B cell (primary cell): ENCODE results near the gene ABCC10. TPM values are rescaled to one million over a fixed set of nuclear protein-coding genes. Genes with fewer than 3 reads are reported as not detected.
"Not testable (repeated sequence)": the region's sequence is repeated elsewhere in the genome, so short reads cannot be mapped to it uniquely, and the experiment has no call there.

Experiments
- ATAC-seq: fragments of 200-7000 bp; cut with Tn5 transposase; one replicate; pipeline ENCODE4 v1.10.0; 2021; ENCODE audit warnings: low read depth, mild to moderate bottlenecking, moderate number of reproducible peaks, moderate library complexity
- CTCF ChIA-PET: fragments of 350-600 bp; sonication (Branson Sonifier 250); formaldehyde crosslinking; loops from one replicate; lab custom pipeline; 2021; ENCODE audit warnings: antibody characterized with exemption, inconsistent platforms; lab: Charles Lee
- POLR2A ChIA-PET: fragments of 350-600 bp; sonication (Branson Sonifier 250); formaldehyde crosslinking; loops from one replicate; lab custom pipeline; 2021; ENCODE audit warnings: antibody characterized with exemption; lab: Charles Lee
- DNase-seq: peaks from one replicate; pipeline ENCODE4 v3.0.0; 2013
- H2AFZ ChIP-seq: 2 replicates; pipeline ENCODE4 v1.6.1; 2012; ENCODE audit warnings: mild to moderate bottlenecking, low read depth, low read length; ENCODE audit not compliant: insufficient read depth, poor library complexity, severe bottlenecking
- H3K27ac ChIP-seq, 2 donors: 1 replicate in 1 of 2; 2 replicates in 1 of 2; pipeline ENCODE4 v1.5.1; 2012 to 2013; ENCODE audit warnings: low read length in 2 of 2, mild to moderate bottlenecking in 2 of 2, moderate library complexity in 1 of 2
- H3K27me3 ChIP-seq, 4 experiments: fragments of 200-600 bp in 1 of 4; sonication (generic) in 1 of 4; replicated peaks in 1 of 4; 1 replicate in 2 of 4; 2 replicates in 2 of 4; pipeline versions ENCODE4 v1.6.1 to v1.7.0; 2013 to 2016; ENCODE audit warnings: low read length in 3 of 4, mild to moderate bottlenecking in 2 of 4, mixed read lengths in 1 of 4, moderate library complexity in 1 of 4; ENCODE audit not compliant: insufficient read depth in 4 of 4, control insufficient read depth in 3 of 4; ENCODE audit errors: control extremely low read depth in 1 of 4
- H3K36me3 ChIP-seq, 2 experiments: replicated peaks in 1 of 2; 1 replicate in 1 of 2; 2 replicates in 1 of 2; pipeline versions ENCODE4 v1.6.1 to v1.7.1; 2013; ENCODE audit warnings: low read length in 1 of 2; ENCODE audit not compliant: insufficient read depth in 2 of 2, control insufficient read depth in 1 of 2; ENCODE audit errors: control extremely low read depth in 1 of 2, extremely low read depth in 1 of 2
- H3K4me1 ChIP-seq, 2 donors: fragments of 200-600 bp in 1 of 2; sonication (generic) in 1 of 2; 1 replicate in 1 of 2; 2 replicates in 1 of 2; pipeline versions ENCODE4 v1.5.1 to v1.6.1; 2013 to 2017; ENCODE audit warnings: low read length in 2 of 2; ENCODE audit not compliant: control insufficient read depth in 2 of 2, insufficient read depth in 2 of 2
- H3K4me2 ChIP-seq: replicated peaks from 2 replicates; pipeline ENCODE3; 2012; ENCODE audit warnings: mild to moderate bottlenecking, low read depth, low read length; ENCODE audit not compliant: poor library complexity, severe bottlenecking
- H3K4me3 ChIP-seq, 5 experiments: fragments of 200-600 bp in 1 of 5; sonication (generic) in 1 of 5; 1 replicate in 3 of 5; 2 replicates in 2 of 5; pipeline versions ENCODE4 v1.5.1 to v1.7.0; 2011 to 2016; ENCODE audit warnings: low read length in 4 of 5, mild to moderate bottlenecking in 4 of 5, low read depth in 2 of 5, control low read depth in 1 of 5, moderate library complexity in 1 of 5; ENCODE audit not compliant: insufficient read depth in 1 of 5; ENCODE audit errors: control extremely low read depth in 1 of 5, extremely low read depth in 1 of 5
- H3K79me2 ChIP-seq: fragments of 200-600 bp; sonication (generic); one replicate; pipeline ENCODE4 v1.6.0; 2016; ENCODE audit warnings: low read length; ENCODE audit not compliant: control insufficient read depth, insufficient read depth
- H3K9ac ChIP-seq: fragments of 200-600 bp; sonication (generic); 2 replicates; pipeline ENCODE4 v1.6.1; 2017; ENCODE audit warnings: mild to moderate bottlenecking, low read length, moderate library complexity
- H3K9me3 ChIP-seq, 3 donors: one replicate each; pipeline versions ENCODE4 v1.6.1 to v1.7.1; 2013; ENCODE audit warnings: low read length in 2 of 3; ENCODE audit not compliant: control insufficient read depth in 2 of 3, insufficient read depth in 1 of 3; ENCODE audit errors: control extremely low read depth in 1 of 3
- H4K20me1 ChIP-seq: 2 replicates; pipeline ENCODE4 v1.6.0; 2012; ENCODE audit warnings: mild to moderate bottlenecking, low read length; ENCODE audit not compliant: insufficient read depth, control insufficient read depth, poor library complexity, severe bottlenecking
- H3K27ac Mint-ChIP-seq: one replicate; pipeline ENCODE4 v1.8.0; 2021; ENCODE audit warnings: mixed read lengths
- H3K27me3 Mint-ChIP-seq: one replicate; pipeline ENCODE4 v1.8.0; 2021; ENCODE audit warnings: mixed read lengths
- H3K4me1 Mint-ChIP-seq: one replicate; pipeline ENCODE4 v1.8.0; 2021; ENCODE audit warnings: mixed read lengths
- H3K4me3 Mint-ChIP-seq: one replicate; pipeline ENCODE4 v1.8.0; 2021; ENCODE audit warnings: mixed read lengths
- H3K9me3 Mint-ChIP-seq: one replicate; pipeline ENCODE4 v1.8.0; 2022; ENCODE audit warnings: mixed read lengths; ENCODE audit not compliant: insufficient read depth
- EZH2 ChIP-seq: IDR thresholded peaks from 2 replicates; pipeline ENCODE4 v1.6.1; 2012; ENCODE audit warnings: borderline replicate concordance, low read depth, mild to moderate bottlenecking, moderate library complexity, low read length; ENCODE audit not compliant: insufficient read depth, poor library complexity, severe bottlenecking
- WGBS: methylation state at CpG from one replicate; pipeline ENCODE4 v1.1.5; 2013; ENCODE audit warnings: missing lambda C conversion rate; ENCODE audit not compliant: insufficient coverage; 5-methylcytosine and 5-hydroxymethylcytosine counted together
- intact Hi-C: fragments of 100-400 bp; cut with micrococcal nuclease; formaldehyde crosslinking; loops from one replicate; pipeline ENCODE4 v1.10.0; 2022
- polyA plus RNA-seq: library from polyadenylated mRNA; depleted of rRNA; stranded (reverse); fragments of >200 nt; gene quantifications from 2 replicates; pipeline ENCODE4 v1.2.3, GENCODE V29; 2012
- total RNA-seq, 2 donors: library from RNA; stranded (reverse); fragments of 120-200 nt in 1 of 2; gene quantifications; 1 replicate in 1 of 2; 2 replicates in 1 of 2; pipeline versions ENCODE4 v1.2.3 to v1.2.4, GENCODE V29; 2013 to 2022
- TF ChIP-seq, protein P1 (sequence below): fragments of 200-600 bp; IDR thresholded peaks from one replicate; pipeline ENCODE4 v1.8.0; 2022; ENCODE audit warnings: antibody characterized with exemption, mild to moderate bottlenecking

ABCC10 gene
- total and polyA plus RNA-seq, 2 donors (not counting 1 experiment from before 2014, with no cell fraction given) = 39.5 to 71.5 TPM

DNA sequence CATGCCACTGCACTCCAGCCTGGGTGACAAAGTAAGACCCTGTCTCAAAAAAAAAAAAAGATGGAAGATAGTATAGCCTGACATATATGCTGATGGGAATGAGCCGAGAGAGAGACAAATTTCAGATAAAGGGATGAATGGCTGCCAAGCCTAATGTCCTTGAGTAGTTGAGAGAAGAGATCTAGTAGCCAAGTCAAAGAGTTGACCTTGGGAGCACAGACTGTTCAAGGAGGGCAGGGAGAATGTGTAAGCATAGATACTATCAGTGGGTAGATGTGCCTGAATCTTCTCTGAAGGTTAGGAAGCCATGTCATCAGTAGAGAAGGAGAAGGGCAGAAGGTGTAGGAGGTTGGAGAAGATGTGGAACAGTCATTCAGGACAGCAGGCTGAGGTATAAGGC, 20.0 kb upstream of the ABCC10 start:
- WGBS = 91% methylated on average over 1 of the region's 1 CpG
- Histone ChIP-seq H3K36me3 (no peaks in the 10 kb centered on the region), H4K20me1 (no peaks in the 10 kb centered on the region), H3K27me3 (peaks cover 0 to 11% (median 2%) of the 10 kb centered on the region in 4 experiments), H2AFZ (no peak overlapping the region), H3K4me1 (no peaks in the 10 kb centered on the region), H3K4me3 (no peak overlapping the region), H3K27ac (no peak overlapping the region), H3K9ac (no peak overlapping the region), H3K9me3 (peaks cover 0 to under 1% (median 0%) of the 10 kb centered on the region in 3 donors), H3K4me2 (no peak overlapping the region), H3K79me2 (no peaks in the 10 kb centered on the region)
- H3K4me1 Mint-ChIP-seq = no peaks in the 10 kb centered on the region
- ChIA-PET CTCF (no interaction called here), POLR2A (no interaction called here)
- no peak for TF ChIP-seq EZH2
- TF ChIP-seq, protein P1, sequence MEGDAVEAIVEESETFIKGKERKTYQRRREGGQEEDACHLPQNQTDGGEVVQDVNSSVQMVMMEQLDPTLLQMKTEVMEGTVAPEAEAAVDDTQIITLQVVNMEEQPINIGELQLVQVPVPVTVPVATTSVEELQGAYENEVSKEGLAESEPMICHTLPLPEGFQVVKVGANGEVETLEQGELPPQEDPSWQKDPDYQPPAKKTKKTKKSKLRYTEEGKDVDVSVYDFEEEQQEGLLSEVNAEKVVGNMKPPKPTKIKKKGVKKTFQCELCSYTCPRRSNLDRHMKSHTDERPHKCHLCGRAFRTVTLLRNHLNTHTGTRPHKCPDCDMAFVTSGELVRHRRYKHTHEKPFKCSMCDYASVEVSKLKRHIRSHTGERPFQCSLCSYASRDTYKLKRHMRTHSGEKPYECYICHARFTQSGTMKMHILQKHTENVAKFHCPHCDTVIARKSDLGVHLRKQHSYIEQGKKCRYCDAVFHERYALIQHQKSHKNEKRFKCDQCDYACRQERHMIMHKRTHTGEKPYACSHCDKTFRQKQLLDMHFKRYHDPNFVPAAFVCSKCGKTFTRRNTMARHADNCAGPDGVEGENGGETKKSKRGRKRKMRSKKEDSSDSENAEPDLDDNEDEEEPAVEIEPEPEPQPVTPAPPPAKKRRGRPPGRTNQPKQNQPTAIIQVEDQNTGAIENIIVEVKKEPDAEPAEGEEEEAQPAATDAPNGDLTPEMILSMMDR = no peak
- DNase-seq = no peak
- peaks cover 38% of the 10 kb centered on the region for H3K27me3 Mint-ChIP-seq
- no peak overlapping the region for H3K27ac Mint-ChIP-seq
- H3K4me3 Mint-ChIP-seq = no peak overlapping the region
- H3K9me3 Mint-ChIP-seq = no peaks in the 10 kb centered on the region
- no peak for ATAC-seq
- intact Hi-C loops = no loop called here

DNA sequence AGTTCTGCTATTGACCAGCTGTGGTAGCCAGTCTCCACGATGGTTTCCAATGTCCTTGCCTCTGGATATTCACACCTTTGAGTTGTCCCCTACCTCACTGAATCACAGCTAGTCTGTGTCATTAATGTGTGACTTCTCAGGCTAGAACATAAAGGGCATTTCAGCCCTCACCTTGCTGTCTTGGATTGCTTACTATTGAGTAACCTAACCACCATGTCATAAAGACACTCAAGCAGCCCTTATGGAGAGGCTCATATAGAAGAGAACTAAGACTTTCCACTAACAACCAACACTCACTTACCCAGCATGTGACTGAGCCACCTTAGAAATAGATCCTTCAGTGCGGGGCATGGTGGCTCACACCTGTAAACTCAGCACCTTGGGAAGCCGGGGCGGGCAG, 19.1 kb upstream of the ABCC10 start:
- Mint-ChIP-seq H3K4me3 (no peak overlapping the region), H3K9me3 (no peaks in the 10 kb centered on the region), H3K4me1 (no peaks in the 10 kb centered on the region), H3K27me3 (peaks cover 36% of the 10 kb centered on the region), H3K27ac (no peak overlapping the region)
- 89% methylated on average over 4 of the region's 4 CpGs for WGBS
- Histone ChIP-seq H3K4me1 (no peaks in the 10 kb centered on the region), H3K27ac (no peak overlapping the region), H3K4me3 (no peak overlapping the region), H3K27me3 (peaks cover 0 to 11% (median 2%) of the 10 kb centered on the region in 4 experiments), H3K9me3 (peaks cover 0 to 10% (median 5%) of the 10 kb centered on the region in 3 donors), H3K79me2 (no peaks in the 10 kb centered on the region), H2AFZ (no peak overlapping the region), H4K20me1 (no peaks in the 10 kb centered on the region), H3K4me2 (no peak overlapping the region), H3K36me3 (no peaks in the 10 kb centered on the region), H3K9ac (no peak overlapping the region)
- CTCF ChIA-PET = no interaction called here
- TF ChIP-seq, protein P1 = no peak
- TF ChIP-seq EZH2 = no peak
- ATAC-seq (no peak), DNase-seq (no peak)
- POLR2A ChIA-PET = no interaction called here
- intact Hi-C loops = no loop called here

DNA sequence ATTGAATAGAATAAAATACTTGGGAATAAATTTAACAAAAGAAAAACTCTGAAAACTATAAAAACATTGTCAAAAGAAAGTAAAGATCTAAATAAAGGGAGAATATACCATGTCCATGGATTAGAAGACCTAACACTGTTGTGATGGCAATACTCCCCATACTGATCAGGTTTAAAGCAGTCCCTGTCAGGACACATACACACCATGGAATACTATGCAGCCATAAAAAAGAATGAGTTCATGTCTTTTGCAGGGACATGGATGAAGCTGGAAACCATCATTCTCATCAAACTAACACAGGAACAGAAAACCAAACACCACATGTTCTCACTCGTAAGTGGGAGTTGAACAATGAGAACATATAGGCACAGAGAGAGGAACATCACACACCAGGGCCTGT, 16.6 kb upstream of the ABCC10 start:
- CTCF ChIA-PET = not testable (repeated sequence)

More for the DNA sequence above, 16.6 kb upstream of the ABCC10 start:
- H3K27me3 Mint-ChIP-seq = peaks cover 13% of the 10 kb centered on the region
- H3K27me3 ChIP-seq, intact Hi-C loops, H2AFZ ChIP-seq, H3K9me3 Mint-ChIP-seq, H3K27ac Mint-ChIP-seq, H3K9ac ChIP-seq, POLR2A ChIA-PET, H3K4me1 ChIP-seq, H3K36me3 ChIP-seq, DNase-seq, H3K4me3 ChIP-seq, H3K4me1 Mint-ChIP-seq, H3K27ac ChIP-seq, H4K20me1 ChIP-seq, H3K79me2 ChIP-seq, H3K4me2 ChIP-seq, H3K4me3 Mint-ChIP-seq, ATAC-seq: not testable (repeated sequence)
- no CpG with 5 or more reads among the region's 1 CpG for WGBS
- peaks cover 0 to 15% (median 6%) of the 10 kb centered on the region in 3 donors for H3K9me3 ChIP-seq
